ENCODE results near the gene ILKAP.

The ILKAP gene

DNA sequence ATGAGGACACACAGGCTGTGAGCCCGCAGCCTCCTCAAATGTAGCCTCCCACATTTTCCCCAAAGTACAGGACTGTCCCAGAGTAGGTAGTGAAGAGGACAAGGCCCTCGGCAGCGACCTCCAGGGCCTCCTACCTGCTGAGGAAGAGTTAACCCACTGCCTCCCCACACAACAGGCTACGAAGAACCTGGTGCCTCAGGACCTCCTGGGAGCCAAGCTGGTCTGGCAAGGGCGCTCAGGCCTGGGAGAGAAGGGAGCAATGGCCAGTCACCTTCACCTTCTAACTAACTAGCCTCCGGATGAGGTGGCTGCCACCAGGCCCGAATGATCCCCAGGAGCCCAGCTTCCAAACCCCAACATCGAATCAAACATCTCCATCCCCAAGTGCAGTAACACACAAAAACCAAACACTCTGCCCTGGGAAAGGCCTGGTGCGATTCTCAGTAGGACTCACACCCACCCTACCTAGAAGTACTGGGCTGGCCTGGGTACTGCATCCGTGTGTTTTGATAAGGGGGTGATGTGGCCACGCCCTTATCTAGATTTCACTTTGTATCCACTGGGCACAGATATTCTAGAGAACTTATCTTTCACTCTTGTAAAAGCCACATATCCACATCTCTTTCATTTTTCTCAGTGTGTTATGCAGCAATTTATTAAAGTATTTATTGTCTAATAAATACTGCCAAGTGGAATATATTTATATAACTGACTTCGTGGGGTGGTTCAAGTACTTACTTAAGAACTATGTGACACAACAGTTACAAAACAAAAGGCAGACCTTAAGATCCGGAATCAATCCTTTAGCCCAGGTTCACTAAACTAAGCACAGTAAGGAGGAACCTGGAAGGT, 35.1 kb downstream of the ILKAP start:
- TF ChIP-seq, protein P1, sequence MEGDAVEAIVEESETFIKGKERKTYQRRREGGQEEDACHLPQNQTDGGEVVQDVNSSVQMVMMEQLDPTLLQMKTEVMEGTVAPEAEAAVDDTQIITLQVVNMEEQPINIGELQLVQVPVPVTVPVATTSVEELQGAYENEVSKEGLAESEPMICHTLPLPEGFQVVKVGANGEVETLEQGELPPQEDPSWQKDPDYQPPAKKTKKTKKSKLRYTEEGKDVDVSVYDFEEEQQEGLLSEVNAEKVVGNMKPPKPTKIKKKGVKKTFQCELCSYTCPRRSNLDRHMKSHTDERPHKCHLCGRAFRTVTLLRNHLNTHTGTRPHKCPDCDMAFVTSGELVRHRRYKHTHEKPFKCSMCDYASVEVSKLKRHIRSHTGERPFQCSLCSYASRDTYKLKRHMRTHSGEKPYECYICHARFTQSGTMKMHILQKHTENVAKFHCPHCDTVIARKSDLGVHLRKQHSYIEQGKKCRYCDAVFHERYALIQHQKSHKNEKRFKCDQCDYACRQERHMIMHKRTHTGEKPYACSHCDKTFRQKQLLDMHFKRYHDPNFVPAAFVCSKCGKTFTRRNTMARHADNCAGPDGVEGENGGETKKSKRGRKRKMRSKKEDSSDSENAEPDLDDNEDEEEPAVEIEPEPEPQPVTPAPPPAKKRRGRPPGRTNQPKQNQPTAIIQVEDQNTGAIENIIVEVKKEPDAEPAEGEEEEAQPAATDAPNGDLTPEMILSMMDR (IDR thresholded peaks at IDR 0.05; ENCODE audit: low read depth, low read length) = no peak

DNA sequence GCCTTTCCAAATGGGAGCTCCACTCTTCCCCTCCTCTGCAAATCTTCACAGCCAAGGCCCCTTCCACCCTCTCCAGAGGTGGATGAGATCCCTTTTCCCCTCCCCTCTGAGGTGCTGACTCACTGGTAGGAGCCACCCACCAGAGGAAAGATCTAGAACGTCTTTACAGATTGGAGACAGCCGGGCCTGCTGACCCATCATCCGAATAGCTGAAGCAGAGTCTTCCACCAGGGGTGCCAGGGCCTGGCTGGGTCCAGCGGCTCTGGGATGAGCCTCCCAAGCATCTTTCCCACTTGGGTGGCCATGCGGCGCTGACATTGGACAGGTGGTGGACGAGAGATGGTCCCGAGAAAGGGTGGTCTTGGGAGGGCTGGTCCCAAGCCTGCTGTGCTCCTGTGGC, 35.7 kb downstream of the ILKAP start:
- TF ChIP-seq, protein P1 (IDR thresholded peaks at IDR 0.05; ENCODE audit: low read depth, low read length) = no peak
- DNase-seq (ENCODE audit: extremely low read depth, low read depth) = no peak

More for the DNA sequence above, 35.1 kb downstream of the ILKAP start:
- DNase-seq (ENCODE audit: extremely low read depth, low read depth) = no peak

GRCh38 chr2:238167344-238167715, 36.2 kb downstream of the ILKAP start:
- TF ChIP-seq, protein P1 (IDR thresholded peaks at IDR 0.05; ENCODE audit: low read depth, low read length) = no peak
- DNase-seq (ENCODE audit: extremely low read depth, low read depth) = no peak

- DNase-seq (ENCODE audit: extremely low read depth, low read depth) = no peak
- TF ChIP-seq, protein P1 (IDR thresholded peaks at IDR 0.05; ENCODE audit: low read depth, low read length) = no peak
These were observed 36.8 kb downstream of the ILKAP start for GRCh38 chr2:238166391-238167343.

- TF ChIP-seq, protein P1 (IDR thresholded peaks at IDR 0.05; ENCODE audit: low read depth, low read length) = no peak
These were observed 38.1 kb downstream of the ILKAP start for GRCh38 chr2:238165288-238165921.

GRCh38 chr2:238164906-238165287, 38.6 kb downstream of the ILKAP start:
- TF ChIP-seq, protein P1 (IDR thresholded peaks at IDR 0.05; ENCODE audit: low read depth, low read length) = no peak
- no peak for DNase-seq (ENCODE audit: extremely low read depth, low read depth)

More at GRCh38 chr2:238165288-238165921, 38.1 kb downstream of the ILKAP start:
- DNase-seq (ENCODE audit: extremely low read depth, low read depth) = no peak
